ENCODE data around the gene MAN1B1.

MAN1B1 gene

GRCh38 chr9:137088121-137088520, 1.3 kb downstream of the MAN1B1 start:
- peak; percentile 51 for DNase-seq

- peak; percentile 81 for DNase-seq
These were observed 2.6 kb downstream of the MAN1B1 start for GRCh38 chr9:137089232-137089947.

- peak; percentile 66 for DNase-seq
These were observed 9.1 kb downstream of the MAN1B1 start for GRCh38 chr9:137095664-137096517.

DNA sequence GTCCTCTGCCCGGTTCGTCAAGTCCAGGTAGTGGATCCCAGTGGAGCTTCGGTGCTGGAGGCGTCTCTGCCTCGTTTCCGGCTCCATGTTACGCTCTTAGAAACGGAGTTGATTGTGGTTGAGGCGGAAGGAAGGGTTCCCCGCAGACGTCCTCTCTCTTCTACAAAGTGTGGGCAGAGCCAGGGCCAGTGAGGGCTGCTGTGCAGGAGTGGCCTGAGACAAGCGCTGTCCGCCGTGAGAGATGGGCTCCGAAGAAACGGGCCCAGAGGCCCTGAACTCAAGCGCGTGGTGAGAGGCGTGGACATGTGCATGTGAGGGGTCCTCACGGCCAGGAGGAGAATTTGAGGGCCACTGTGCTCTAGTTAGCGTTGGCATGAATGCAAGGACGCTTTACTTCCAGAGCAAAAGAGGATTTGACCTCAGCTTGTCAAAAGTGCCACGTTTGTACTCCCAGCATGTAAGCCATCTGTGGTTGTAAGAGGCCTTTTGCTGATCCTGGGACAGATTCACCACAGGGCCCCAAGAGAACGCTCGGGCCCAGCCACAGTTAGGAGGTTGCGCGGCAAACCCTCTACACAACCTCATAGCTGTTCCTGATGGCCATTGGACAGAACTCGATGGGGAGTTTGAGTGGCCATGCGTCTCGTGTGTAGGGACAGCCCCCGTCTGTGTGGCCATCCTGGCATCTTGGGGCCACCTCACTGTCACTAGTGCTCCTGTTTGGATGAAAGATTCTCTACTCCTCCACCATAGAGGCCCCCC, 10.2 kb downstream of the MAN1B1 start:
- no peak for DNase-seq

GRCh38 chr9:137097761-137098462, 11.1 kb downstream of the MAN1B1 start:
- DNase-seq = no peak

- DNase-seq = no peak
These were observed 12.4 kb downstream of the MAN1B1 start for GRCh38 chr9:137099231-137099630.

DNA sequence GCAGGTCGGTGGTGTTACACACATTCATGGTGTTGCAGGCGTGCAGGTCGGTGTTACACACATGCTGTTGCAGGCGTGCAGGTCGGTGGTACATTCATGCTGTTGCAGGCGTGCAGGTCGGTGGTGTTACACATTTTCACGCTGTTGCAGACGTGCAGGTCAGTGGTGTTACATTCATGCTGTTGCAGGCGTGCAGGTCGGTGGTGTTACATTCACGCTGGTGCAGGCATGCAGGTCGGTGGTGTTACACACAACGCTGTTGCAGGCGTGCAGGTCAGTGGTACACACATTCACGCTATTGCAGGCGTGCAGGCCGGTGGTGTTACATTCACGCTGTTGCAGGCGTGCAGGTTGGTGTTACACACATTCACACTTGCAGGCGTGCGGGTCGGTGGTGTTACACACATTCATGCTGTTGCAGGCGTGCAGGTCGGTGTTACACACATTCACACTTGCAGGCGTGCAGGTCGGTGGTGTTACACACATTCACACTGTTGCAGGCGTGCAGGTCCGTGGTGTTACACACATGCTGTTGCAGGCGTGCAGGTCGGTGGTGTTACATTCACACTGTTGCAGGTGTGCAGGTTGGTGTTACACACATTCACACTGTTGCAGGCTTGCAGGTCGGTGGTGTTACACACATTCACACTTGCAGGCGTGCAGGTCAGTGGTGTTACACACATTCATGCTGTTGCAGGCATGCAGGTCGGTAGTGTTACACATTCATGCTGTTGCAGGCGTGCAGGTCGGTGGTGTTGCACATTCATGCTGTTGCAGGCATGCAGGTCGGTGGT, 16.6 kb downstream of the MAN1B1 start:
- no peak for DNase-seq

DNA sequence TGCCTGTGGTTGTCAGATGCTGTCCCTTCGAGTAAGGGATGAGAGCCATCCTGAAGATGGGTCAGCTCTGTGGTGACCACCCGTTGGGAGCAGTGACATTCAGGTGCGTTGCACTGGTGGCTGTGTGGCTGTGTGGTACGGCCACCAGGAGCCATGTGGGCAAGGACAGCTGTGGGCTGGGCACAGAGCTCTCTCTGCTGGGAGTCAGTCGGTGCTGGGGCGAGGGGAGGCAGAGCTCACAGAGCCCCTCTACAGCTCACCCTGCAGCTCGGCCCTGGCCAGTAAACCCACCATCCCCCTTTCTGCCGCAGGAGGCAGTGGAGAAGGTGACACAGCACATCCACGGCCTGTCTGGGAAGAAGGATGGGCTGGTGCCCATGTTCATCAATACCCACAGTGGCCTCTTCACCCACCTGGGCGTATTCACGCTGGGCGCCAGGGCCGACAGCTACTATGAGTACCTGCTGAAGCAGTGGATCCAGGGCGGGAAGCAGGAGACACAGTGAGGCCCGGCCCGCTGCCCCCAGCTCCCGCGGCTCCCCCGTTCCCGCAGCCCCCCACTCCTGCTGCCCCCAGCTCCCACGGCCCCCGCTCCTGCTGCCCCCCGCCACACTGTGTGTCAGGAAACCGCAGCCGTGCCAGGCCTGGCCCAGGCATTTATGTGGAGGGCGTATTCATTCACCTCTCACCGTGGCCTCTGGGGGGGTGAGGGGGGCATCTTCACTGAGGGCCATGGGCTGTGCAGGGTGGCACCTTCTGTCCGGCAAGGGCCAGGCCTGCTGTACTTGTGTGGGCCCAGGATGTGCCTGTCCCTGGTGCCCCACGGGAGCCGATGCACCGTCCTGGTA, 19.3 kb downstream of the MAN1B1 start:
- DNase-seq = no peak

DNA sequence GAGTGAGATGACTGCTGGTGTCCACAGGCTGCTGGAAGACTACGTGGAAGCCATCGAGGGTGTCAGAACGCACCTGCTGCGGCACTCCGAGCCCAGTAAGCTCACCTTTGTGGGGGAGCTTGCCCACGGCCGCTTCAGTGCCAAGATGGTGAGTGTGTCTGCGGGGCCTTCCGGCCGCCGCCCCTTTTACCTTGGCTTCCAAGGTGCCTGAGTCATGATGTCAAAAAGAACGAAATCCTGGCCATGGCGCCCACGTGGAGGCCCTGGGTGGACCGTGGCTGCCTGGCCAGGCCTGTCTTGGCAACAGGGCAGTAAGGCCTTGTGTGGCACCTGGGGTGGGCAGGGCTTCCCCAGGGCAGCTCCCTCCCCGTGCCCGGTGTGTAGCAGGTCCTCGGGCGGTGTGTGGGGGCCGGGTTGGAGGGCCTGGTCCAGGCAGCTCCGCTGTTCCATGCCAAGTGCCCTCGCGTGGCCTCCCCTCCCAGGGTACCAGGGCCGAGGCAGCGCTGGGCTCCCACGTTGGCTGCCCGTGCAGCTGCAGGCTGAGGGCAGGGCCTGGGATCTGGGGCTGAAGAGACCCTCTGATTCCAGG, 20.0 kb downstream of the MAN1B1 start:
- DNase-seq = no peak

DNA sequence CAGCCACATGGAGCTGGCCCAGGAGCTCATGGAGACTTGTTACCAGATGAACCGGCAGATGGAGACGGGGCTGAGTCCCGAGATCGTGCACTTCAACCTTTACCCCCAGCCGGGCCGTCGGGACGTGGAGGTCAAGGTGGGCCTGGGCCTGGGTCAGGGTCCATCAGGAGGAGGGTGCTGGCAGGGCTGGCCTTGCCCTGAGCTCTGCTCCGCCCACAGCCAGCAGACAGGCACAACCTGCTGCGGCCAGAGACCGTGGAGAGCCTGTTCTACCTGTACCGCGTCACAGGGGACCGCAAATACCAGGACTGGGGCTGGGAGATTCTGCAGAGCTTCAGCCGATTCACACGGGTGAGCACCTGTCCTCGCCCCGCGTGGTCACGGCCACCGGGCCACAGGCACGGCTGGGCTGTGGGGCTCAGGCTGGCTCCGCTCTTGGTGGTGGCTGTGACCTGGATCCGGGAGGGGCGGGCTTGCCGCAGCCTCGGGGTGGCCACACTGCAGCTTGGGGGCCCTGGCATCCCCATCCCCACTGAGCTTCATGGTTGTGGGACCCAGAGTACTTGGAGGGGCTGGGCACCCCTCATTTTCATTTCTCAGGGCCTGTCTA, 20.6 kb downstream of the MAN1B1 start:
- DNase-seq = no peak

GRCh38 chr9:137107982-137108381, 21.2 kb downstream of the MAN1B1 start:
- DNase-seq = no peak

DNA sequence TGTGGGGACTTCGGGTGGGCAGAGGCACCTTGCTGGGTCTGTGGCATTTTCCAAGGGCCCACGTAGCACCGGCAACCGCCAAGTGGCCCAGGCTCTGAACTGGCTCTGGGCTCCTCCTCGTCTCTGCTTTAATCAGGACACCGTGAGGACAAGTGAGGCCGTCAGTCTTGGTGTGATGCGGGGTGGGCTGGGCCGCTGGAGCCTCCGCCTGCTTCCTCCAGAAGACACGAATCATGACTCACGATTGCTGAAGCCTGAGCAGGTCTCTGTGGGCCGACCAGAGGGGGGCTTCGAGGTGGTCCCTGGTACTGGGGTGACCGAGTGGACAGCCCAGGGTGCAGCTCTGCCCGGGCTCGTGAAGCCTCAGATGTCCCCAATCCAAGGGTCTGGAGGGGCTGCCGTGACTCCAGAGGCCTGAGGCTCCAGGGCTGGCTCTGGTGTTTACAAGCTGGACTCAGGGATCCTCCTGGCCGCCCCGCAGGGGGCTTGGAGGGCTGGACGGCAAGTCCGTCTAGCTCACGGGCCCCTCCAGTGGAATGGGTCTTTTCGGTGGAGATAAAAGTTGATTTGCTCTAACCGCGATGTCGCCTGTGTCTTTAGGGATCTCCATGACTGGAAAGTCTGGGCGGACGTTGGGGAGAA, 21.9 kb downstream of the MAN1B1 start:
- DNase-seq = no peak

GRCh38 chr9:137109250-137110146, 22.7 kb downstream of the MAN1B1 start:
- no peak for DNase-seq

DNA sequence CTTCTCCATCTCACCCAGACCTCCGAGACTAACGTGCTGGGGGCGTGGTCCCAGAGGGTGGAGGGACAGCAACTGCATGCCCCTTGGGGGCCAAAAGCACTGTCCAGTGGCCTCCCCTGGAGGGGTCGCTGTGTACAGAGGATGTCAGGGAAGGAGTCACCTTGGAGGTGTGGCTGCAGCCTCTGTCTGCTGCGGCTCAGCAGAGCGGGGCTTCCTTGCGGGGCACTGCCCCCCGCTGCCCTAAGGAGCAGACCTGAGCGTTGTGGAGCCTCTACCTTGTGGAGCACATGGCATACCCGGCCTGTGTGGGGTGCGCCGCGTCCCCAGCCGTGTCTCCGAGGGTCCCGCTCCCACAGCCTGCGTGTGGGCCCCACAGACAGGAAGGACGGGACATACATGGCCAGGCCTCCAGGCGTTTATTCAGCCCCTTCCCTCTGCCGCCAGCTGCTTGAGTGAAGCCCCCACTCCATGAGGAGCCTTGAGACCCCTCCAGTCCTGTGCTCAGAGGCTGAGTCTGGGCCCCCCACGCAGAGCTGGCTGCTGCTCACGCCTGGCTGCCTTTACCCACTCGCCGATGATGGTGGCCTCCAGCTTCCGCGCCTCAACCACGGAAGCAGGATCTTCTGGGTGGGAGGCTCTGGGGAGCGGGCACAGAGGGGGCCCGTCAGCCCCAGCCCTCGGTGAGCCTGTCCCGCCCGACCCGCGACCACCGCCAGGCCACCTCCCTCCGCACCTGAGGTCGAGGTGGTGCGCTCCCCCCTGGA, 23.5 kb downstream of the MAN1B1 start:
- no peak for DNase-seq

DNA sequence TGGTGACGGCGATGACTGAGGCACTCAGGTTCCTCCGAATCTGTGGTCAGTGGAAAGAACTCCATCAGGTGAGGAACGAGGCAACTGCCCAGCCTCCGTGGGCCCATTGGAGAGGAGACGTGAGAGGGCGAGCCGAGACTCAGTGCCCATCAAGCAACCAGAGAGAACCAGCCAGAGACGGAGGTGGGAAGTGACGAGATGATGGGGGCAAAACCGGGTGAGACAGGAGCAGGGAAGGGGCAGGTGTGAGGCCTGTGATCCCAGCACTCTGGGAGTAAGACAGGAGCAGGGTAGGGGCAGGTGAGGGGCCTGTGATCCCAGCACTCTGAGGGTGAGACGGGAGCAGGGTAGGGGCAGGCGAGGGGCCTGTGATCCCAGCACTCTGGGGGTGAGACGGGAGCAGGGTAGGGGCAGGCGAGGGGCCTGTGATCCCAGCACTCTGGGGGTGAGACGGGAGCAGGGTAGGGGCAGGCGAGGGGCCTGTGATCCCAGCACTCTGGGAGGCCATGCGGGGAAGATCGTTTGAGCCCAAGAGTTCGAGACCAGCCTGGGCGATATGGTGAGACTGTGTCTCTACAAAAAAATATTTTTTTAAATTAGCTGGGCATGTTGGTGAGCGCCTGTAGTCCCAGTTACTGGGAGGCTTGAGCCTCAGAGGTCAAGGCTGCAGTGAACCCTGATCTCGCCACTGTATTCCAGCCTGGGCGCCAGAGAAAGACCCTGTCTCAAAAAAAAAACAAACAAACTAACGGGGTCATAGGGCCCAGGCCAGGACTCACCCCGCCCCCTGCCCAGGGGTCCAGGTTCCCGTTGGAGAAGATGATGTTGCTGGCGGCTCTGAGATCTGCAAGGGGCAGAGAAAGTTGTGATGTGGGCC, 24.4 kb downstream of the MAN1B1 start:
- DNase-seq = no peak

GRCh38 chr9:137111788-137112563, 25.2 kb downstream of the MAN1B1 start:
- DNase-seq = no peak

Measured in NCI-H2171 (cell line).